Measurements from ENCODE around the gene NT5E. TPM values are rescaled to one million over a fixed set of nuclear protein-coding genes. Genes with fewer than 3 reads are reported as not detected.

Gene NT5E
- total RNA-seq = 10 to 100 TPM; 15.5 to 38.8 (median 22.7) TPM

GRCh38 chr6:85449818-85450759 is at the start of gene NT5E:
NT5E (plus strand) TSS chr6:85450083; CDS start chr6:85450140, 57 bp downstream.
- no peak for TF ChIP-seq CTCF (IDR thresholded peaks at IDR 0.05; ENCODE audit: low read depth)

- no peak for TF ChIP-seq CTCF (IDR thresholded peaks at IDR 0.05; ENCODE audit: low read depth)
These were observed 49.6 kb upstream of the NT5E start for GRCh38 chr6:85400331-85400730.

GRCh38 chr6:85401186-85402021 is 48.5 kb upstream of the NT5E start:
- TF ChIP-seq CTCF (IDR thresholded peaks at IDR 0.05; ENCODE audit: low read depth) = no peak

GRCh38 chr6:85402071-85402470 is 47.8 kb upstream of the NT5E start:
- TF ChIP-seq CTCF (IDR thresholded peaks at IDR 0.05; ENCODE audit: low read depth) = no peak

- TF ChIP-seq CTCF (IDR thresholded peaks at IDR 0.05; ENCODE audit: low read depth) = no peak
These were observed 47.0 kb upstream of the NT5E start for GRCh38 chr6:85402922-85403321.

- no peak for TF ChIP-seq CTCF (IDR thresholded peaks at IDR 0.05; ENCODE audit: low read depth)
These were observed 46.4 kb upstream of the NT5E start for GRCh38 chr6:85403331-85404015.

Data from subcutaneous adipose tissue (tissue), 4 donors.